OCI-LY1 (cell line): Measurements from ENCODE around the gene TTC17.

Source experiments
- H2AFZ ChIP-seq: fragments of 200-600 bp; sonication (generic), shearing (Covaris generic); 2 replicates; pipeline ENCODE4 v1.6.0; 2014; ENCODE audit warnings: antibody characterized with exemption, mild to moderate bottlenecking, low read length
- H3F3A ChIP-seq: fragments of 200-600 bp; sonication (generic), shearing (Covaris generic); 2 replicates; pipeline ENCODE4 v1.6.0; 2014; ENCODE audit warnings: mild to moderate bottlenecking, antibody characterized with exemption, low read length, moderate library complexity; ENCODE audit not compliant: insufficient read depth
- H3K27ac ChIP-seq: fragments of 200-600 bp; sonication (generic); 2 replicates; pipeline ENCODE4 v1.5.1; 2014; ENCODE audit warnings: low read length, mixed run types, mild to moderate bottlenecking, low read depth; ENCODE audit not compliant: poor library complexity, severe bottlenecking
- H3K27me3 ChIP-seq: fragments of 200-600 bp; sonication (generic); 2 replicates; pipeline ENCODE4 v1.6.0; 2014; ENCODE audit warnings: antibody characterized with exemption, mild to moderate bottlenecking, low read length, moderate library complexity; ENCODE audit not compliant: insufficient read depth
- H3K36me3 ChIP-seq: fragments of 200-600 bp; sonication (generic); 2 replicates; pipeline ENCODE4 v1.6.1; 2014; ENCODE audit warnings: mild to moderate bottlenecking, antibody characterized with exemption, low read length, moderate library complexity, mixed read lengths; ENCODE audit not compliant: insufficient read depth
- H3K4me1 ChIP-seq: fragments of 200-600 bp; sonication (generic); 2 replicates; pipeline ENCODE4 v1.5.1; 2014; ENCODE audit warnings: mild to moderate bottlenecking, low read length, moderate library complexity; ENCODE audit not compliant: insufficient read depth, severe bottlenecking
- H3K4me2 ChIP-seq: fragments of 200-600 bp; sonication (generic), shearing (Covaris generic); 2 replicates; pipeline ENCODE4 v1.6.1; 2014; ENCODE audit warnings: low read length
- H3K4me3 ChIP-seq: fragments of 200-600 bp; sonication (generic); 2 replicates; pipeline ENCODE4 v1.5.1; 2014; ENCODE audit warnings: low read length, low read depth, mild to moderate bottlenecking, mixed read lengths; ENCODE audit not compliant: poor library complexity, severe bottlenecking
- H3K79me2 ChIP-seq: fragments of 200-600 bp; shearing (Covaris generic); 2 replicates; pipeline ENCODE4 v1.6.1; 2016; ENCODE audit warnings: mixed run types, low read length, mixed read lengths; ENCODE audit not compliant: insufficient read depth
- H3K9ac ChIP-seq: fragments of 200-600 bp; sonication (generic), shearing (Covaris generic); 2 replicates; pipeline ENCODE4 v1.6.1; 2014; ENCODE audit warnings: mild to moderate bottlenecking, low read length, mixed read lengths
- H3K9me2 ChIP-seq: fragments of 200-600 bp; sonication (generic), shearing (Covaris generic); 2 replicates; pipeline ENCODE4 v1.6.1; 2014; ENCODE audit warnings: low read depth, mild to moderate bottlenecking, low read length, mixed read lengths
- H3K9me3 ChIP-seq: fragments of 200-600 bp; shearing (Covaris generic); 2 replicates; pipeline ENCODE4 v1.6.1; 2014; ENCODE audit warnings: low read length, mixed read lengths
- H4K20me1 ChIP-seq: fragments of 200-600 bp; sonication (generic), shearing (Covaris generic); 2 replicates; pipeline ENCODE4 v1.6.0; 2016; ENCODE audit warnings: mild to moderate bottlenecking, low read length; ENCODE audit not compliant: insufficient read depth
- CTCF ChIP-seq: fragments of 200-600 bp; sonication (generic), shearing (Covaris generic); IDR thresholded peaks from 2 replicates; pipeline ENCODE4 v1.5.1; 2017; ENCODE audit warnings: mild to moderate bottlenecking, antibody characterized with exemption, low read length, moderate library complexity, mixed read lengths
- EZH2 ChIP-seq: fragments of 200-600 bp; sonication (generic), shearing (Covaris generic); IDR thresholded peaks from 2 replicates; pipeline ENCODE4 v1.8.0; 2017; ENCODE audit warnings: borderline replicate concordance, mixed run types, mild to moderate bottlenecking, antibody characterized with exemption, low read length, moderate library complexity, mixed read lengths

TTC17 gene

GRCh38 chr11:43516316-43516850, 157.7 kb downstream of the TTC17 start:
- Histone ChIP-seq H3K36me3 (no peaks in the 10 kb centered on the region), H3K9me3 (peaks cover 5% of the 10 kb centered on the region), H3K27ac (no peak overlapping the region), H3K79me2 (no peaks in the 10 kb centered on the region), H3K4me2 (no peak overlapping the region), H4K20me1 (no peaks in the 10 kb centered on the region), H3F3A (no peaks in the 10 kb centered on the region), H3K4me1 (no peaks in the 10 kb centered on the region), H2AFZ (no peak overlapping the region), H3K4me3 (no peak overlapping the region), H3K9me2 (no peaks in the 10 kb centered on the region), H3K9ac (no peak overlapping the region), H3K27me3 (peaks cover 2% of the 10 kb centered on the region; the same call in 1 of the 2 replicates)
- TF ChIP-seq EZH2, result no peak
- no peak for TF ChIP-seq CTCF

GRCh38 chr11:43517518-43517917, 158.8 kb downstream of the TTC17 start:
- Histone ChIP-seq H3K9me3 (peaks cover 6% of the 10 kb centered on the region), H3K79me2 (no peaks in the 10 kb centered on the region), H3K27ac (no peak overlapping the region), H3K4me2 (no peak overlapping the region), H3F3A (no peaks in the 10 kb centered on the region), H3K4me3 (no peak overlapping the region), H2AFZ (no peak overlapping the region), H3K9ac (no peak overlapping the region), H4K20me1 (no peaks in the 10 kb centered on the region), H3K27me3 (peaks cover 6% of the 10 kb centered on the region; the same call in 1 of the 2 replicates), H3K36me3 (no peaks in the 10 kb centered on the region), H3K9me2 (no peaks in the 10 kb centered on the region), H3K4me1 (no peaks in the 10 kb centered on the region)
- TF ChIP-seq EZH2 (no peak), CTCF (no peak)

- Histone ChIP-seq H3K9ac (no peak overlapping the region), H3K4me2 (no peak overlapping the region), H3K27me3 (peaks cover 10% of the 10 kb centered on the region; the same call in 1 of the 2 replicates), H4K20me1 (no peaks in the 10 kb centered on the region), H3K4me1 (no peaks in the 10 kb centered on the region), H3K9me2 (no peaks in the 10 kb centered on the region), H3K79me2 (no peaks in the 10 kb centered on the region), H3K36me3 (no peaks in the 10 kb centered on the region), H3K4me3 (no peak overlapping the region), H2AFZ (no peak overlapping the region), H3K27ac (no peak overlapping the region), H3F3A (no peaks in the 10 kb centered on the region), H3K9me3 (peaks cover 6% of the 10 kb centered on the region)
- TF ChIP-seq EZH2, result no peak
- no peak for TF ChIP-seq CTCF
Observed at GRCh38 chr11:43518408-43519160, 159.9 kb downstream of the TTC17 start.
